ENCODE data around the gene INO80.

INO80 gene

DNA sequence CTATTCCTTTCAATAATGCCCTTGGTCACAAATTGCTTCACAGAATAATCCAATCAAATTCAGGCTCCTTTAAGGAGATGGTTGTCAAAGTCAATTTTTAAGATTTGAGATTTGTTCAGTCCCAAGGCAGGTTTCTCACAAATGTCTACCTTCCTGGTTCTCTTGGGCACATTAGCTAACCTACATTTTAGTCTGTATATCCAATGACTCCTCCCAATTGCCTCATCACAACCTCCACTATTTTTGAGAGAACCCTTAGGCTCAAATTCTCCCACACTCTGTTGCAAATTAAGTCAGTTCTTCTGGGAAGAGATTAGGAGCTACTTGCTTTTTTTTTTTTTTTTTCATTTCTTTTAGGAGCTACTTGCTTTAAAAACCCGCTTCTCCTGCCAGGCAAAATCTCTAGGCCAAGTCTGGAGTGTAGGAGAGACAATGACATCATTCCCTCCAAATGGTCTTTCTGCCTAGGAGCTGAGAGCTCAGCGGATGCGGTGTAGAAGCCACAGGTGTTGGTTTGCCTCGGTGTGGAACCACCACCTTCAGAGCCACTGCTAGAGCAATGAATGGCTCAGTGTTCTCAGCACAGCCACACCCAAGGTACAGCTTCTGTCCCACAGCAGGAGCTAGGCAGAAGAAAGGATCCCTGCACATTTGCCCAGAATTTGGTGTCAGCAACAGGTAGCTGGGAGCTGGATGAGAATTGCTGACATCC is 10.0 kb upstream of the INO80 start:
- TF ChIP-seq, protein P1, sequence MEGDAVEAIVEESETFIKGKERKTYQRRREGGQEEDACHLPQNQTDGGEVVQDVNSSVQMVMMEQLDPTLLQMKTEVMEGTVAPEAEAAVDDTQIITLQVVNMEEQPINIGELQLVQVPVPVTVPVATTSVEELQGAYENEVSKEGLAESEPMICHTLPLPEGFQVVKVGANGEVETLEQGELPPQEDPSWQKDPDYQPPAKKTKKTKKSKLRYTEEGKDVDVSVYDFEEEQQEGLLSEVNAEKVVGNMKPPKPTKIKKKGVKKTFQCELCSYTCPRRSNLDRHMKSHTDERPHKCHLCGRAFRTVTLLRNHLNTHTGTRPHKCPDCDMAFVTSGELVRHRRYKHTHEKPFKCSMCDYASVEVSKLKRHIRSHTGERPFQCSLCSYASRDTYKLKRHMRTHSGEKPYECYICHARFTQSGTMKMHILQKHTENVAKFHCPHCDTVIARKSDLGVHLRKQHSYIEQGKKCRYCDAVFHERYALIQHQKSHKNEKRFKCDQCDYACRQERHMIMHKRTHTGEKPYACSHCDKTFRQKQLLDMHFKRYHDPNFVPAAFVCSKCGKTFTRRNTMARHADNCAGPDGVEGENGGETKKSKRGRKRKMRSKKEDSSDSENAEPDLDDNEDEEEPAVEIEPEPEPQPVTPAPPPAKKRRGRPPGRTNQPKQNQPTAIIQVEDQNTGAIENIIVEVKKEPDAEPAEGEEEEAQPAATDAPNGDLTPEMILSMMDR (conservative IDR thresholded peaks at IDR 0.05) = no peak

DNA sequence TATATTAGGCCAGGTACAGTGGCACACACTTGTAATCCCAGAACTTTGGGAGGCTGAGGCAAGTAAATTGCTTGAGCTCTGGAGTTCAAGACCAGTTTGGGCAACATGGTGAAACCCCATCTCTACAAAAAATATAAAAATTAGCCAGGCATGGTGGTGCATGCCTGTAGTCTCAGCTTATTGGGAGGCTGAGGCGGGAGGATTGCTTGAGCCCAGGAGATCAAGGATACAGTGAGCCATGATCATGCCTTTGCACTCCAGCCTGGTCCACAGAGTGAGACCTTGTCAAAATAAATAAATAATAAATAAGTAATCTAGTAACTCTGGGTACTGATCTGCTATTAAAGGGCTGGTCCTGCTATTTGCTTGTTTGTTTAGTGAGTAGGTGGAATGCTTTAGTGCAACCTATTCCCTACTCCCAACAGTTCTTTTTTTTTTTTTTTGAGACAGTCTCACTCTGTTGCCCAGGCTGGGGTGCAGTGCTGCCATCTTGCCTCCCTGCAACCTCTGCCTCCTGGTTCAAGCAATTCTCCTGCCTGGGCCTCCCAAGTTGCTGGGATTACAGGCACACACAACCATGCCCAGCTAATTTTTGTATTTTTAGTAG is 9.1 kb upstream of the INO80 start:
- TF ChIP-seq, protein P1 (conservative IDR thresholded peaks at IDR 0.05) = no peak
- no peak overlapping the region; the same call in 1 of the 2 replicates for H3K27ac ChIP-seq

More for the DNA sequence above, 10.0 kb upstream of the INO80 start:
- H3K27ac ChIP-seq = no peak overlapping the region; the same call in 1 of the 2 replicates

DNA sequence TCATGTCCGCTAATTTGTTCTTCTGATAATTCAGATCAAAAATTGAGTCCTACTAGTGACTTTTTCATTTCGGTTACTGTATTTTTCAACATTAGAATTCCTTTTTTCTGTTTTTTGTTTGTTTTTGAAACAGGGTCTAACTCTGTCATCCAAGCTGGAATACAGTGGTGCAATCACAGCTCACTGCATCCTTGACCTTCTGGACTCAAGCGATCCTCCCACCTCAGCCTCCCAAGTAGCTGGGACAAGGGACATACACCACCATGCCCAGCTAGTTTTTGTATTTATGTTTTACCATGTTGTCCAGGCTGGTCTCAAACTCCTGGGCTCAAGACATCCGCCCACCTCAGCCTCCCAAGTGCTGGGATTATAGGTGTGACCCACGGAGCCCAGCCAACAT is 8.0 kb upstream of the INO80 start:
- 0 out of 2 replicates have a peak overlapping the region, but pooled peaks have one; percentile 44 for H3K27ac ChIP-seq
- TF ChIP-seq, protein P1 (conservative IDR thresholded peaks at IDR 0.05) = no peak

DNA sequence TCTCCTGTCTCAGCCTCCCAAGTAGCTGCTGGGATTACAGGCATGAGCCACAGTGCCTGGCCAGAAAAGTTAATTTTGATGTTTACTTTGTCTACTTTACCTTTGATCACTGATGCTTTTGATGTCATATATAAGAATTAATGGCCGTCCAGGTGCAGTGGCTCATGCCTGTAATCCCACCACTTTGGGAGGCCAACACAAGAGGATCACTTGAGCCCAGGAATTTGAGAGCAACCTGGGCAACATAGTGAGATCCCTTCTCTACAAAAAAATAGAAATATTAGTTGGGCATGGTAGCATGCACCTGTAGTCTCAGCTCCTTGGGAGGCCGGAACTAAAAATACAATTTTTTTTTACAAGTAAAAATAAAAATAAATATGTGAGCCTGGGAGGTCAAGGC is 6.8 kb upstream of the INO80 start:
- TF ChIP-seq, protein P1 (conservative IDR thresholded peaks at IDR 0.05) = no peak
- peak overlapping the region; percentile 44; the same call in 1 of the 2 replicates for H3K27ac ChIP-seq

DNA sequence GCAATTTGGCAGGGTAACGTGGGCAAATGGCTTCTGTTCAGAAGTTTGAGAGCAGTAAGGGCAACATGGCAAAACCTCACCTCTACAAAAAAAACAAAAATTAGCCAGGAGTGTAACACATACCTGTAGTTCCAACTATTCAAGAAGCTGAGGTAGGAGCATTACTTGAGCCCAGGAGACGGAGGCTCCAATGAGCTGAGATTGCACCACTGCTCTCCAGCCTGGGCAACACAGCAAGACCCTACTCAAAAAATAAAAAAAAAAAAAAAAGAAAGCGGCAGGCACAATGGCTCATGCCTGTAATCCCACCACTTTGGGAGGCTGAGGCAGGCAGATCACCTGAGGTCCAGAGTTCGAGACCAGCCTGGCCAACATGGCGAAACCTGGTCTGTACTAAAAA is 5.9 kb upstream of the INO80 start:
- H3K27ac ChIP-seq = no peak overlapping the region
- TF ChIP-seq, protein P1 (conservative IDR thresholded peaks at IDR 0.05) = no peak

DNA sequence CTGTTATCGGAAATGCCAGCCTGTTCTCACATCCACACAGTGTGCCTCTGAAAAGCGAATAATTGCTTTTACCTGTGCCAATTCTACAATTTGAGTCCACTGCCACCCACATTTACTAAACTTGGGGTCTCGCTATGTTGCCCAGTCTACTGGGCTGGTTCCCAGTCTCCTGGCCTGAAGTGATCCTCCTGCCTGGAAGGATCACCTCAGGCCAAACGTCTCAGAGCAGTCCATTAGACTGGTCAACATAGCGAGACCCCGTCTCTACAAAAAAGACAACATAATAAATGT is 827 bp upstream of the INO80 start:
- H3K27ac ChIP-seq = peak overlapping the region; percentile 99
- TF ChIP-seq, protein P1 (conservative IDR thresholded peaks at IDR 0.05) = no peak

DNA sequence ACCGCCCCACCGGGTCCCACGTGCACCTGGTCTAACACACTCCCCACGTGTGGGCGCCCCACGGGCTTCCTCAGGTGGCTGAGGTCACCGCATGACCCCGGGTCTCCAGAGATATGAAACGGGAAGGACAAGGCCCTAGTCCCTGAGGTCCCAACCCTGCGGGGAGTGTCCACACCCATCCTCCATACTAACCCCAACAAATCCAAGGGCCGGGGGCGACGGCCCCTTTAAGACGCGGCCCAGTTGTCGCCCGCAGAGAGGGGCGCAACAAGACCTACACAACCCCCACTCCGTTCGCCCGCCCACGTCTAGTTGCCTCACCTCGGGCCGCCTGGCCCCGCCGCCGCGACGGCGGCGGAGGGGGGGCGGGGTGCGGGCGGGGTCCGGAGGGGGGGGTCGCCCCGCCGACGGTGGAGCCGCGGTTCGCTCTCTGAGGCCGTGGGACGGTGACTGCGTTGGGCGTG is 396 bp downstream of the INO80 start:
- peak overlapping the region; percentile 99 for H3K27ac ChIP-seq
- TF ChIP-seq, protein P1 (conservative IDR thresholded peaks at IDR 0.05) = no peak
